G401.6 (cell line): ENCODE measurements around the gene OR51L1.

ENCODE experiments used
- FAIRE-seq: peaks from 2 replicates; lab custom pipeline; 2012; peaks lifted over from hg19 to GRCh38; lab: Jason Lieb, UNC

The OR51L1 gene

DNA sequence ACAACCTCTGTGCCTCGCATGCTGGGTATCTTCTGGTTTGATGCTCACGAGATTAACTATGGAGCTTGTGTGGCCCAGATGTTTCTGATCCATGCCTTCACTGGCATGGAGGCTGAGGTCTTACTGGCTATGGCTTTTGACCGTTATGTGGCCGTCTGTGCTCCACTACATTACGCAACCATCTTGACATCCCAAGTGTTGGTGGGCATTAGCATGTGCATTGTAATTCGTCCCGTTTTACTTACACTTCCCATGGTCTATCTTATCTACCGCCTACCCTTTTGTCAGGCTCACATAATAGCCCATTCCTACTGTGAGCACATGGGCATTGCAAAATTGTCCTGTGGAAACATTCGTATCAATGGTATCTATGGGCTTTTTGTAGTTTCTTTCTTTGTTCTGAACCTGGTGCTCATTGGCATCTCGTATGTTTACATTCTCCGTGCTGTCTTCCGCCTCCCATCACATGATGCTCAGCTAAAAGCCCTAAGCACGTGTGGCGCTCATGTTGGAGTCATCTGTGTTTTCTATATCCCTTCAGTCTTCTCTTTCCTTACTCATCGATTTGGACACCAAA is 52.2 kb downstream of the OR51L1 start:
- no peak for FAIRE-seq
